HG03175 (cell line): ENCODE data around the gene ARMC2.

Experiments
- ATAC-seq: cut with Tn5 transposase; IDR thresholded peaks from one replicate; pipeline ENCODE4 v1.9.1; 2021; ENCODE audit warnings: mild to moderate bottlenecking, moderate library complexity; ENCODE audit not compliant: unreplicated experiment

The ARMC2 gene

GRCh38 chr6:109009962-109010704 is 161.9 kb downstream of the ARMC2 start:
- ATAC-seq: no peak

- ATAC-seq: no peak
Measured at GRCh38 chr6:109010705-109011102, 162.5 kb downstream of the ARMC2 start.

- ATAC-seq: no peak
Measured at GRCh38 chr6:109013656-109014305, 165.6 kb downstream of the ARMC2 start.

GRCh38 chr6:109014606-109015005 is 166.4 kb downstream of the ARMC2 start:
- ATAC-seq: no peak

- no peak for ATAC-seq
Measured at GRCh38 chr6:109015176-109015575, 167.0 kb downstream of the ARMC2 start.

GRCh38 chr6:109019911-109020310 is 171.7 kb downstream of the ARMC2 start:
- ATAC-seq: no peak

GRCh38 chr6:109021870-109022269 is 173.6 kb downstream of the ARMC2 start:
- no peak for ATAC-seq

GRCh38 chr6:109023356-109023925 is 175.2 kb downstream of the ARMC2 start:
- no peak for ATAC-seq
